SK-N-SH (cell line): ENCODE results near the gene ERAL1.
"Not testable (repeated sequence)": the region's sequence is repeated elsewhere in the genome, so short reads cannot be mapped to it uniquely, and the experiment has no call there.

Experiments used
- EZH2phosphoT487 ChIP-seq: fragments of 200-600 bp; sonication (generic); IDR thresholded peaks from 2 replicates; pipeline ENCODE4 v1.6.1; 2017; ENCODE audit warnings: low read depth, mixed run types, mild to moderate bottlenecking, antibody characterized with exemption, moderate library complexity, borderline replicate concordance
- TF ChIP-seq, protein P1 (sequence below): fragments of 200-600 bp; sonication (generic); IDR thresholded peaks from 2 replicates; pipeline ENCODE4 v1.6.1; 2017; ENCODE audit warnings: antibody characterized with exemption, mild to moderate bottlenecking, moderate library complexity

DNA sequence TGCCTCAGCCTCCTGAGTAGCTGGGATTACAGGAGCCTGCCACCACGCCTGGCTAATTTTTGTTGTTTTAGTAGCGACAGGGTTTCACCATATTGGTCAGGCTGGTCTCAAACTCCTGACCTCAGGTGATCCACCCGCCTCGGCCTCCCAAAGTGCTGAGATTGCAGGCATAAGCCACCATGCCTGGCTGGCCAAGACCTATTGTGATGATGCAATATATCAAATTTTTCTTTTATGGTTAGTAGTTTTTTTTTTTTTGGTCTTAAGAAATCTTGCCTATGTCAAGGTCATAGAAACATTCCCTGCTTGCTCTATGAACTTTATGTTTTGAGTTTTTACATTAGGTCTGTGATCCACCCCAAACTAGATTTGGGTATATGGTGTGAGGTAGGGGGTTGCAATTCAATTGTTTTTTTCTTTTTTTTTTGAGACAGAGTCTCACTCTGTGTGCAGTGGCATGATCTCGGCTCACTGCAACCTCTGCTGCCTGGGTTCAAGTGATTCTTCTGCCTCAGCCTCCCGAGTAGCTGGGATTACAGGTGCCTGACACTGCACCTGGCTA, 22.4 kb downstream of the ERAL1 start:
- TF ChIP-seq EZH2phosphoT487, result not testable (repeated sequence)
- TF ChIP-seq, protein P1, sequence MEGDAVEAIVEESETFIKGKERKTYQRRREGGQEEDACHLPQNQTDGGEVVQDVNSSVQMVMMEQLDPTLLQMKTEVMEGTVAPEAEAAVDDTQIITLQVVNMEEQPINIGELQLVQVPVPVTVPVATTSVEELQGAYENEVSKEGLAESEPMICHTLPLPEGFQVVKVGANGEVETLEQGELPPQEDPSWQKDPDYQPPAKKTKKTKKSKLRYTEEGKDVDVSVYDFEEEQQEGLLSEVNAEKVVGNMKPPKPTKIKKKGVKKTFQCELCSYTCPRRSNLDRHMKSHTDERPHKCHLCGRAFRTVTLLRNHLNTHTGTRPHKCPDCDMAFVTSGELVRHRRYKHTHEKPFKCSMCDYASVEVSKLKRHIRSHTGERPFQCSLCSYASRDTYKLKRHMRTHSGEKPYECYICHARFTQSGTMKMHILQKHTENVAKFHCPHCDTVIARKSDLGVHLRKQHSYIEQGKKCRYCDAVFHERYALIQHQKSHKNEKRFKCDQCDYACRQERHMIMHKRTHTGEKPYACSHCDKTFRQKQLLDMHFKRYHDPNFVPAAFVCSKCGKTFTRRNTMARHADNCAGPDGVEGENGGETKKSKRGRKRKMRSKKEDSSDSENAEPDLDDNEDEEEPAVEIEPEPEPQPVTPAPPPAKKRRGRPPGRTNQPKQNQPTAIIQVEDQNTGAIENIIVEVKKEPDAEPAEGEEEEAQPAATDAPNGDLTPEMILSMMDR, result not testable (repeated sequence)
